GM23338 (cell line): ENCODE results near the gene CEP295NL. TPM values are rescaled to one million over a fixed set of nuclear protein-coding genes. Genes with fewer than 3 reads are reported as not detected.

Experiments
- ATAC-seq: fragments of 200-7000 bp; cut with Tn5 transposase; 3 replicates; pipeline ENCODE4 v1.9.1; 2020
- DNase-seq: peaks from one replicate; pipeline ENCODE4 v3.0.0-alpha.2; 2015; ENCODE audit warnings: low spot score
- H2AFZ ChIP-seq: fragments of 200-600 bp; sonication (generic); 2 replicates; pipeline ENCODE4 v1.8.0; 2016; ENCODE audit warnings: antibody characterized with exemption, mild to moderate bottlenecking, moderate library complexity
- H3F3A ChIP-seq: fragments of 200-600 bp; sonication (generic); replicated peaks from 2 replicates; pipeline ENCODE4 v1.8.0; 2017; ENCODE audit warnings: antibody characterized with exemption, mixed run types, low read depth
- H3K27ac ChIP-seq: fragments of 200-600 bp; sonication (generic); 2 replicates; pipeline ENCODE4 v1.6.1; 2016; ENCODE audit warnings: low read depth
- H3K27me3 ChIP-seq: fragments of 200-600 bp; sonication (generic); 2 replicates; pipeline ENCODE4 v1.8.0; 2016; ENCODE audit warnings: mild to moderate bottlenecking, mixed run types, moderate library complexity; ENCODE audit not compliant: insufficient read depth
- H3K36me3 ChIP-seq: fragments of 200-600 bp; sonication (generic); 2 replicates; pipeline ENCODE4 v1.8.0; 2016; ENCODE audit warnings: mild to moderate bottlenecking; ENCODE audit not compliant: insufficient read depth
- H3K4me1 ChIP-seq: fragments of 200-600 bp; sonication (generic); 2 replicates; pipeline ENCODE4 v1.8.0; 2016; ENCODE audit warnings: mild to moderate bottlenecking, moderate library complexity; ENCODE audit not compliant: insufficient read depth
- H3K4me2 ChIP-seq: fragments of 200-600 bp; sonication (generic); 2 replicates; pipeline ENCODE4 v1.7.1; 2017; ENCODE audit warnings: mixed run types
- H3K4me3 ChIP-seq: fragments of 200-600 bp; sonication (generic); 2 replicates; pipeline ENCODE4 v1.6.1; 2016; ENCODE audit warnings: mixed run types
- H3K79me2 ChIP-seq: fragments of 200-600 bp; sonication (generic); replicated peaks from 2 replicates; pipeline ENCODE4 v1.8.0; 2017; ENCODE audit warnings: mild to moderate bottlenecking; ENCODE audit not compliant: insufficient read depth
- H3K9me2 ChIP-seq: fragments of 200-600 bp; sonication (generic); 2 replicates; pipeline ENCODE4 v1.8.0; 2017; ENCODE audit not compliant: insufficient read depth
- H4K20me1 ChIP-seq: fragments of 200-600 bp; sonication (generic); replicated peaks from 2 replicates; pipeline ENCODE4 v1.8.0; 2017; ENCODE audit warnings: mild to moderate bottlenecking; ENCODE audit not compliant: insufficient read depth
- H3K27ac Mint-ChIP-seq: 2 replicates; pipeline ENCODE4 v1.8.0; 2020; ENCODE audit warnings: inconsistent platforms, mild to moderate bottlenecking, moderate library complexity, mixed read lengths
- H3K27me3 Mint-ChIP-seq: 3 replicates; pipeline ENCODE4 v1.8.0; 2022; ENCODE audit warnings: low read depth, mild to moderate bottlenecking, moderate library complexity, mixed read lengths, inconsistent platforms; ENCODE audit not compliant: insufficient read depth, poor library complexity
- H3K36me3 Mint-ChIP-seq: 3 replicates; pipeline ENCODE4 v1.8.0; 2021; ENCODE audit warnings: low read depth, mild to moderate bottlenecking, inconsistent platforms, moderate library complexity, mixed read lengths
- H3K4me1 Mint-ChIP-seq: 3 replicates; pipeline ENCODE4 v1.8.0; 2020; ENCODE audit warnings: mild to moderate bottlenecking, inconsistent platforms, mixed read lengths
- H3K4me3 Mint-ChIP-seq: 3 replicates; pipeline ENCODE4 v1.8.0; 2021; ENCODE audit warnings: moderate library complexity, mild to moderate bottlenecking, inconsistent platforms, mixed read lengths
- H3K9me3 Mint-ChIP-seq: 3 replicates; pipeline ENCODE4 v1.8.0; 2020; ENCODE audit warnings: moderate library complexity, mild to moderate bottlenecking, inconsistent platforms, mixed read lengths
- CTCF ChIP-seq, 2 experiments: fragments of 200-600 bp in 1 of 2; sonication (generic) in 1 of 2; conservative IDR thresholded peaks; 2 replicates each; pipeline versions ENCODE4 v1.5.1 to v1.6.1; 2016 to 2017; ENCODE audit warnings: antibody characterized with exemption in 2 of 2, low read depth in 2 of 2, mild to moderate bottlenecking in 2 of 2, moderate library complexity in 1 of 2
- ETS1 ChIP-seq: IDR thresholded peaks from 2 replicates; pipeline ENCODE4 v1.6.1; 2016; ENCODE audit warnings: antibody characterized with exemption
- EZH2 ChIP-seq: fragments of 200-600 bp; sonication (generic); IDR thresholded peaks from one replicate; pipeline ENCODE4 v1.8.0; 2017; ENCODE audit warnings: antibody characterized with exemption, mild to moderate bottlenecking, low read depth; ENCODE audit not compliant: unreplicated experiment
- NANOG ChIP-seq: IDR thresholded peaks from 2 replicates; pipeline ENCODE4 v1.6.1; 2016; ENCODE audit warnings: antibody characterized with exemption, borderline replicate concordance
- STAT1 ChIP-seq: IDR thresholded peaks from one replicate; pipeline ENCODE4 v1.6.1; 2016; ENCODE audit warnings: antibody characterized with exemption; ENCODE audit not compliant: unreplicated experiment
- ZNF114 ChIP-seq: fragments of 250-450 bp; sonication (Bioruptor Pico); IDR thresholded peaks from 2 replicates; pipeline ENCODE4 v1.5.0; 2020; ENCODE audit warnings: mild to moderate bottlenecking, moderate library complexity
- ZNF331 ChIP-seq: fragments of 250-450 bp; sonication (Bioruptor Pico); IDR thresholded peaks from 2 replicates; pipeline ENCODE4 v1.5.0; 2020; ENCODE audit warnings: low read depth, mild to moderate bottlenecking, moderate library complexity
- ZNF462 ChIP-seq: fragments of 250-450 bp; sonication (Bioruptor Pico); IDR thresholded peaks from 2 replicates; pipeline ENCODE4 v1.5.0; 2020; ENCODE audit warnings: mild to moderate bottlenecking, moderate library complexity
- polyA plus RNA-seq: library from polyadenylated mRNA; unstranded; fragments of >200 nt; fragmentation: Nextera tagmentation; extraction: Ambion mirVana; gene quantifications from 2 replicates; pipeline ENCODE4 v1.2.1, GENCODE V29; 2016
- total RNA-seq: library from RNA; depleted of rRNA; stranded (reverse); fragments of >200 nt; shearing (Covaris generic); gene quantifications from 2 replicates; pipeline ENCODE4 v1.2.3, GENCODE V29; 2014

Gene CEP295NL
- total and polyA plus RNA-seq, 2 experiments from 2014 or later = 0.69 TPM; not detected in 1

DNA sequence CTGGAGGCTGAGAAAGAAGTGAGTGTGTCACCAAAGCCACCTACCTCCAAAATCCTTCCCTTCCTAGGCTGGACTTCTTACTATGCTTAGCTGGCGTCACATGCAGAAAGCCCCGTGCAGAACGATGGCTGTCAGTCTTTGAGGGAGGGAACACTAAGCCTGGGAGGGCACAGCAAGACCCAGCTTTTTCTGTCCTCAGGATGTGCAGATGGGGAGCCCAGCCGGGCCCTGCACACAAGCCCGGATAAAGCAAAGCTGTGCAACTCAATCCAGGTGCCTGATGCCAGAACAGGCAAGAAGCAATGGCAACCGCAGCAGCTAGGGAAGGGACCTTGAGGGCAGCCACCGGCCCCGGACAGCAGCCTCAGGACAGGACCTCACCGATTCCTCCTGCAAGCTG, 48.5 kb downstream of the CEP295NL start:
- no peaks in the 10 kb centered on the region for H3K9me3 Mint-ChIP-seq
- no peak for TF ChIP-seq ETS1
- TF ChIP-seq ZNF462 (CRISPR knock-in tag) = no peak
- TF ChIP-seq STAT1 = no peak
- TF ChIP-seq ZNF331 (CRISPR knock-in tag) = no peak
- TF ChIP-seq CTCF (conservative IDR thresholded peaks at IDR 0.05; ENCODE audit: low read depth in 2 of 2) = no peak
- no peak for TF ChIP-seq NANOG
- TF ChIP-seq EZH2 = no peak
- no peak for TF ChIP-seq ZNF114 (CRISPR knock-in tag)
- ATAC-seq (no peak), DNase-seq (no peak)
- no peaks in the 10 kb centered on the region for H3K4me1 Mint-ChIP-seq
- H3K4me1 ChIP-seq = no peaks in the 10 kb centered on the region
- H3K4me2 ChIP-seq = no peak overlapping the region
- H3K9me2 ChIP-seq = no peaks in the 10 kb centered on the region
- peaks cover 2% of the 10 kb centered on the region for H3K27me3 Mint-ChIP-seq
- no peaks in the 10 kb centered on the region for H3K36me3 ChIP-seq
- H3F3A ChIP-seq = no peaks in the 10 kb centered on the region
- no peak overlapping the region for H3K27ac ChIP-seq
- H4K20me1 ChIP-seq = no peaks in the 10 kb centered on the region
- no peak overlapping the region for H2AFZ ChIP-seq
- H3K27me3 ChIP-seq = no peaks in the 10 kb centered on the region
- H3K4me3 ChIP-seq = no peak overlapping the region
- no peak overlapping the region for H3K27ac Mint-ChIP-seq
- H3K79me2 ChIP-seq = no peaks in the 10 kb centered on the region
- no peak overlapping the region for H3K4me3 Mint-ChIP-seq
- no peaks in the 10 kb centered on the region for H3K36me3 Mint-ChIP-seq
